ENCODE measurements around the gene MAGEA6.

GRCh38 chrX:152735101-152735500 is 34.4 kb downstream of the MAGEA6 start:
- TF ChIP-seq CEBPB (IDR thresholded peaks at IDR 0.05) (no peak), TAF1 (IDR thresholded peaks at IDR 0.05; ENCODE audit: low read depth) (no peak), MAX (IDR thresholded peaks at IDR 0.05) (no peak), CREB1 (IDR thresholded peaks at IDR 0.05; ENCODE audit: low read depth) (no peak), FOXM1 (IDR thresholded peaks at IDR 0.05; ENCODE audit: borderline replicate concordance, low read depth) (no peak)
